ENCODE measurements around the gene CD200. TPM values are rescaled to one million over a fixed set of nuclear protein-coding genes. Genes with fewer than 3 reads are reported as not detected.

Gene CD200
- total RNA-seq, 4 donors from 2014 or later = 4.6 to 59.1 (median 31.4) TPM

GRCh38 chr3:112314649-112315048 is 18.3 kb upstream of the CD200 start:
- no peak for ATAC-seq (ENCODE audit: low FRiP score)
- no peak for DNase-seq (ENCODE audit: low spot score)
- no peak for TF ChIP-seq CTCF (IDR thresholded peaks at IDR 0.05)

- DNase-seq (ENCODE audit: low spot score) (no peak), ATAC-seq (ENCODE audit: low FRiP score) (no peak)
- no peak for TF ChIP-seq CTCF (IDR thresholded peaks at IDR 0.05)
Measured at GRCh38 chr3:112315791-112316190, 17.2 kb upstream of the CD200 start.

- DNase-seq (ENCODE audit: low spot score) = no peak
- peak; percentile 80 for ATAC-seq (ENCODE audit: low FRiP score)
- TF ChIP-seq CTCF (IDR thresholded peaks at IDR 0.05) = no peak
Measured at GRCh38 chr3:112319516-112320276, 13.3 kb upstream of the CD200 start.

GRCh38 chr3:112320691-112321090 is 12.3 kb upstream of the CD200 start:
- ATAC-seq (ENCODE audit: low FRiP score) = no peak
- DNase-seq (ENCODE audit: low spot score) = no peak
- no peak for TF ChIP-seq CTCF (IDR thresholded peaks at IDR 0.05)

GRCh38 chr3:112321867-112322652 is 10.9 kb upstream of the CD200 start:
- TF ChIP-seq CTCF (IDR thresholded peaks at IDR 0.05) = no peak
- no peak for ATAC-seq (ENCODE audit: low FRiP score)
- no peak for DNase-seq (ENCODE audit: low spot score)

- peak in 2 of 3 donors; percentile 2 to 16 for TF ChIP-seq CTCF (IDR thresholded peaks at IDR 0.05)
- ATAC-seq (ENCODE audit: low FRiP score) (peak; percentile 66), DNase-seq (ENCODE audit: low spot score) (no peak)
Measured at GRCh38 chr3:112327371-112327951, 5.5 kb upstream of the CD200 start.
